ENCODE data around the gene SLU7.

The SLU7 gene

GRCh38 chr5:160363660-160364395 is 55.1 kb downstream of the SLU7 start:
- peak; percentile 8 for DNase-seq (ENCODE audit: extremely low spot score)
- ChIA-PET POLR2A (no interaction called here), CTCF (interaction anchor here (1.3 to 2.2 kb wide), 2 partner anchors 12 to 19 kb away, joined by 3 to 8 read pairs; no protein-coding TSS in a partner anchor)
- no peak for TF ChIP-seq CTCF (IDR thresholded peaks at IDR 0.05; ENCODE audit: control extremely low read depth, extremely low read depth, low read depth, missing control alignments)

GRCh38 chr5:160363211-160363610 is 55.7 kb downstream of the SLU7 start:
- no peak for DNase-seq (ENCODE audit: extremely low spot score)
- POLR2A ChIA-PET, result no interaction called here
- CTCF ChIA-PET, result interaction anchor here (1.3 to 2.2 kb wide), 2 partner anchors 11 to 18 kb away, joined by 3 to 8 read pairs; no protein-coding TSS in a partner anchor
- no peak for TF ChIP-seq CTCF (IDR thresholded peaks at IDR 0.05; ENCODE audit: control extremely low read depth, extremely low read depth, low read depth, missing control alignments)

GRCh38 chr5:160361624-160362228 is 57.2 kb downstream of the SLU7 start:
- DNase-seq (ENCODE audit: extremely low spot score), result no peak
- CTCF ChIA-PET, result interaction anchor here (1.0 kb wide), 1 partner anchor 16 kb away, joined by 3 read pairs; no protein-coding TSS in a partner anchor
- TF ChIP-seq CTCF (IDR thresholded peaks at IDR 0.05; ENCODE audit: control extremely low read depth, extremely low read depth, low read depth, missing control alignments), result no peak
- POLR2A ChIA-PET, result interaction anchor here (0.6 kb wide), 1 partner anchor 964 kb away, joined by 4 read pairs; no protein-coding TSS in a partner anchor

- DNase-seq (ENCODE audit: extremely low spot score), result no peak
- POLR2A ChIA-PET, result no interaction called here
- no peak for TF ChIP-seq CTCF (IDR thresholded peaks at IDR 0.05; ENCODE audit: control extremely low read depth, extremely low read depth, low read depth, missing control alignments)
- CTCF ChIA-PET, result interaction anchor here (0.9 to 1.1 kb wide), 2 partner anchors 18 to 31 kb away, joined by 3 read pairs; no protein-coding TSS in a partner anchor
Measured at GRCh38 chr5:160360310-160360709, 58.6 kb downstream of the SLU7 start.

GRCh38 chr5:160359816-160360215 is 59.1 kb downstream of the SLU7 start:
- no peak for DNase-seq (ENCODE audit: extremely low spot score)
- ChIA-PET POLR2A (no interaction called here), CTCF (interaction anchor here (0.9 to 1.1 kb wide), 2 partner anchors 18 to 32 kb away, joined by 3 read pairs; no protein-coding TSS in a partner anchor)
- TF ChIP-seq CTCF (IDR thresholded peaks at IDR 0.05; ENCODE audit: control extremely low read depth, extremely low read depth, low read depth, missing control alignments), result no peak

- ChIA-PET CTCF (interaction anchor here (0.9 to 2.8 kb wide), 2 partner anchors 11 to 17 kb away, joined by 3 to 7 read pairs; no protein-coding TSS in a partner anchor), POLR2A (no interaction called here)
- no peak for TF ChIP-seq CTCF (IDR thresholded peaks at IDR 0.05; ENCODE audit: control extremely low read depth, extremely low read depth, low read depth, missing control alignments)
- DNase-seq (ENCODE audit: extremely low spot score), result no peak
Measured at GRCh38 chr5:160359242-160359641, 59.6 kb downstream of the SLU7 start.
